ENCODE results near the gene CCDC39. TPM values are rescaled to one million over a fixed set of nuclear protein-coding genes. Genes with fewer than 3 reads are reported as not detected.

The CCDC39 gene
- total and polyA plus RNA-seq, 2 of the 8 experiments (the other 6 are each of a cell fraction or from before 2014, with no cell fraction given): 0.12 to 0.80 TPM

GRCh38 chr3:180680097-180680430 lies 775 bp upstream of the CCDC39 start (continued):
- TF ChIP-seq CTBP2 (IDR thresholded peaks at IDR 0.05; ENCODE audit: borderline replicate concordance, insufficient read depth, insufficient read length, low read length): no peak
